Mucosa of gallbladder (tissue), 1 donor: ENCODE measurements around the gene SOX30. TPM values are rescaled to one million over a fixed set of nuclear protein-coding genes. Genes with fewer than 3 reads are reported as not detected.

ENCODE experiments used
- total RNA-seq: library from RNA; stranded (reverse); gene quantifications from one replicate; pipeline ENCODE4 v1.2.1, GENCODE V29; 2021
- donor health status: DM: no; HTN: no; CAD: no.

SOX30 gene
- total RNA-seq, 1 donor from 2014 or later, result 0.09 TPM

Other genes starting within 250 kb of the SOX30 start
- gene NIPAL4, start 192.2 kb downstream of the SOX30 start, total RNA-seq, result 0.63 TPM
- 22.1 TPM for gene ADAM19, start 76.7 kb downstream of the SOX30 start, total RNA-seq
- gene C5orf52, start 19.1 kb upstream of the SOX30 start, total RNA-seq, result not detected
- 14.4 TPM for gene THG1L, start 79.0 kb upstream of the SOX30 start, total RNA-seq
- 7.5 TPM for gene LSM11, start 91.3 kb upstream of the SOX30 start, total RNA-seq
- 166 TPM for gene CLINT1, start 206.7 kb upstream of the SOX30 start, total RNA-seq